HG02588 (cell line): ENCODE measurements around the gene NEK6.
"Not testable (repeated sequence)": the region's sequence is repeated elsewhere in the genome, so short reads cannot be mapped to it uniquely, and the experiment has no call there.

Experiments
- ATAC-seq: cut with Tn5 transposase; IDR thresholded peaks from one replicate; pipeline ENCODE4 v1.9.1; 2021; ENCODE audit warnings: mild to moderate bottlenecking, moderate library complexity; ENCODE audit not compliant: unreplicated experiment

The NEK6 gene

DNA sequence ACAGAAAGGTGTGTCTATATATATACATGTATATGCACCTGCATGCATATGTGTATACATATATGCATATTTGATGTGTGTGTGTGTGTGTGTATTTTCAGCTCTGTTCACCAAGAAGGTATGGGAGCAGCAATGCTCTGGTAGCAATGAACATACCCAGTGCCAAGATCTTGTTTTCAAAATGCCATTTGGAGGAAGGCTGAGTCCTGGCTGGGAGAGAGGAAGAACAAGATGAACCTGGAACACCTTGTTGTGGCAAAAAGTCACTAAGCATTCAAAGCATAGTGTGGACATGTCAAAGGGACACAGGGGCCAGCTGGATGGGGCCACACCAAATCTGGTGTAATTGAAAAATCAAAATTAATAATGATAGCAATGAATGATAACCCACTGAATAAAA, 31.8 kb upstream of the NEK6 start:
- no peak for ATAC-seq

DNA sequence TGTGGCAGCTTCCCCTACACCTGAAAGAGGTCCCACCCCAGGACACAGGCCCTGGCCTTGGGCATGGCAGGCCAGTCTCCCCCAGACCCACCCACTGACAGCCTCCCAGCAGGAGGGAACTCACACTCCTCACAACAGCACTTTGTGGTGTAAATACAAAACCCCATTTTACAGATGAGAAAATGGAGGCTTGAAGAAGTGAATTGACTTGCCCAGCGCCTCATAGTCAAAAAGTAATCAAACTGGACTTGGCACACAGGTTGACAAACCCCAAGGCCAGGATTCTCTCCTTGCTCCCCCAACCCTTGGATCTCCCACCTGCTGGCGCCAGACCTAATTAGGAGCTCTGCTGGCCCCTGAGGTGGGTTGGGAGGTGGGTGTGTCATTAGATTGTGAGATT, 29.2 kb upstream of the NEK6 start:
- ATAC-seq = no peak

DNA sequence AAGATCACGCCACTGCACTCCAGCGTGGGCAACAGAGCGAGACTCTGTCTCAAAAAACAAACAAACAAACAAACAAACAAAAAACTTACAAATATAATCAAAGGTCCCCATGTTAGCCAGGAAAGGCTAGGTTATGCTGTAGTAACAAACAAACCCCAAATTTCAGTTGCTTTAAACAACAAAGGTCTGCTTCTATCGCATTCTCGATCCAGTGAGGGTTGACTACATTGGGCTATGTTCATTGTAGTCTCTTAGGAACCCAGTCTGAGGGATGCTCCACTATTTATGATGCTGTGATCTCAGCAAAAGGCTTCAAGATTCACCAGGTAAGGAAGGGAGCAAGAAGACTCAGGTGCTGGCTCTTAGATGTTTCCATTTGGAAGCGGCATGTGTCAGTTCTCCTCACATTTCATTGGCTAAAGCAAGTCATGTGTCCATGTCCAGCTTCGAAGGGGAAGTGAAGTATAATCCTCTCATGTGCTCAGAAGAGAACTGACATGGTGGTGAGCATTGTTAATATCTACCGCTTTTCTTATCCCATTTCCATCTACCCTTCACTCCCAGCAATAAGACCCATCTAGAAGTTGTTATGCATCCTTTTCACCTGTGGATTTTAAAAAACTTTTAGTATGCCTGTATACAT, 26.5 kb upstream of the NEK6 start:
- no peak for ATAC-seq

DNA sequence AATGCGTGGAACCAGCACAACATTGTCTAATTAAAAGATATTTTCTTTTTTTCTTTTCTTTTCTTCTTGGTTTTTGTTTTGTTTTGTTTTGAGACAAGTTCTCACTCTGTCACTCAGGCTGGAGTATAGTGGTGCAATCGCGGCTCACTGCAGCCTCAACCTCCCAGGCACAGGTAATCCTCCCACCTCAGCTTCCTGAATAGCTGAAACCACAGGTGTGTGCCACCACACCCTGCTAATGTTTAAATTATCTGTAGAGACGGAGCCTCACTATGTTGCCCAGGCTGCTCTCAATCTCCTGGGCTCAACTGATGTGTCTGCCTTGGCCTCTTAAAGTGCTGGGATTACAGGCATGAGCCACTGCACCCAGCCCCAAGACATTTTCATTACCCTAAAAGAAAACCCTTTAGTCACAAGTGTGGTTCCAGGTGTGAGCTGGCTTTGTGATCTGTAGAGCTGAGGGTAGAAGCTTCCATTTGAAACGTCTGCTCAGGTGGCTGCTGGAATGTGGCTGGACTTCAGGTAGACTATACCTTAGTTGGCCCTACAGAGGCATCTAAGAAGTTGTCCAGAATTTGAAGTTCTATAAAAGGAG, 19.1 kb upstream of the NEK6 start:
- ATAC-seq = peak; percentile 21

DNA sequence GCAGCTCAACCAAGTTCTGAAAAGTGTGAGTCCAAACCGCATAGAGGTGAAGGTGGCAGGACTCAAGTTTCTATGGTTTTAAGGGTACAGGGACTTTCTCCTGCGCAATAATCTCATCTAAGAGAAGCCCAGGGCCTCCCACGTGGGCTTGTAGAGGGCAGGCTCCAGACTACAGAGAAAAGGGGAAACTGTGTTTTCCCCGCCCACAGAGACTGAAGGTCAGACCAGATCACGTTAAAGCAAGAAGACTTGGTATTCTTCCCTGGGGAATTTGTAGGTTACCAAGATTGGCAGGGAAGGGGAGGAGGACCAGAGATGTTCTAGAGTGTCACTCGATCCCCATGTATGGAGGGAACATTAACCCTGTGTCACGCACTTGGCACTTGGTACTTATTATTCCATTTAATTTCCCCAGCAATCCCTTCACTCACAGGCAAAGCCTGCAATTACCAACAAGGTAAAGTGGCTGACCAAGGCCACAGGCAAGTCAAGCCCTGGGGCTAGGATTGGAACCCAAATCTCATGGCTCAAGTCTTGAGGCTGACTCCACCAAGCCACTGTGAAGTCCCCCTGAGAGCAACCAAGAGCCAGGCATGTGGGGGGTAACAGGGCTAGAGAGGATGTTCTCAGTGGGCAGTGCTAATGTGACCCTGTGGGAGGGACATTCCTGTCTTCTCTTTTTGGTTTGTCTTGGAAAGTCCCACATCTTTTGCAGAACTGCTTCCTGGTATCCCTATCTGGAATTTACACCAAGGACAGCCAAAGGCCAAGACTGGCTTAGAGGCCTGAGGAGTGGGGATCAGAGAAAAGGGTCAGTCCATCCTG, 18.3 kb upstream of the NEK6 start:
- peak; percentile 76 for ATAC-seq

DNA sequence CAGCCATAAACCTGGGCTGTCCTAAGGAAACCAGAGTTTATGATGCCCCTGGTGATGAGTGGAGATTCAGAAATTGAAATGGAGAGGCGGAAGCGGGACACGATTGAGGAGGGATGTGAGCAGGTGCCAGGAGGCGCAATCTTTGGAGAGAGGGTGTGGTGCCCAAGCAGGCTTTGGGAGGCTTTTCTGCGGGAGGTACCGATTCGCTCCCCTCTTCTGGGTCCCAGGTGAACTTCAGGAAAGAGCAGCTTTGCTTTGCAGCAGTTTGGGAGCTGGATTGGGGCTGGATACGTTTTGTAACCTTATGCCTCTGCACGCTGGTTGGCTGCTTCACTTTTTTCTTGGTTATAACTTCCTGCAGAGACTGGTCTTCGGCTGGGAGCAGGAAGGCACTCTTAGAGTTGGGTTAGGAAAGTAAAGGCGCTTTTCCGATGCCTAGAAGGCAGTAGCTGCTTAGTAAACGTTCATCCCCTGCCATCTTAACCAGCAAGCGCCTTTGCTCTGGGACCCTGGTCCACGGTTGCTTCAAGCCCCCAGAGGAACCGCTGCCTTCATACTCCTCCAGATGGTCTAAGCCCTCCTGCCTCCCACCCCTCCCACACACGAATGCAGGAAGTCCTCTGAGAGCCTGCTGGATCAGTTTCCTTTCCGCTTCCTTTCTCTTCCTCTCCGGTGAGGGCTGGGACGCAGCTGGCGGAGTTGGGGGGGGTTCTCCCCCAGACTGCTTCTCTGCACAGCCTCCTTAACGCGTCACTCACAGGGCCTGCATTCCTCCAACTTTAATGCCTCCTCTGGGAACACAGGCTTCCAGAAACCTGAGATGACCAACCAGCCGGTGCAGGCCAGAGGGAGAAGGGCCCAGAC, 15.2 kb upstream of the NEK6 start:
- no peak for ATAC-seq

DNA sequence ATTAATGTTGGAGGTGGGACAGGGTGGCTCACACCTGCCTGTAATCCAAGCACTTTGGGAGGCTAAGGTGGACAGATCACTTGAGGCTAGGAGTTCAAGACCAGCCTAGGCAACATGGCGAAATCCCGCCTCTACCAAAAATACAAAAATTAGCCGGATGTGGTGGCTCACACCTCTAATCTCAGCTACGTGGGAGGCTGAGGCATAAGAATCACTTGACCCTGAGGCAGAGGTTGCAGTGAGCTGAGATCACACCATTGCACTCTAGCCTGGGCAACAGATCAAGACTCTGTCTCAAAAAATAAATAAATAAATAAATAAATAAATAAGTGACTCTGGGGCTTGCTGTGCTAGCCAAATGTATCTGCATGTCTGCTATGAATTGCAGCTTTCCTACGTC, 10.4 kb upstream of the NEK6 start:
- ATAC-seq = not testable (repeated sequence)

DNA sequence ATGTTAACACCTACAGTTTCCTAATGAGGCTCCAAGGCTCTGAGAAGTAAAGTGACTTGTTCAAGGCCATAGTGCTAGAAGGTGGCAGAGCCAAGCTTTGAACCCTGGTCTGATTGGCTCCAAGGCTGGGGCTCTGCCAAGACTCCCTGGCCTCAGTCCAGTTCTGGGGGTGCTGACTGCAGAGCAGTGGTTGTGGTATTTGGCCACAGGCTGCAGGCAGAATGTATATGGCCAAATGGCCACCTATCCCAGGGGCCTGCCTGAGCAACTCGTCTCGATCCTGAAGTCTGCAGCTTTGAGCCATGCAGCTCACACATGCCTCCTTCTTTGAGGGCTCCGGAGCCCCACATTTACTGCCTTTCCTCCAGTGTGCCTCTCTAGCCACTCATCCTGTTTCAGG, 9.7 kb upstream of the NEK6 start:
- ATAC-seq = no peak

DNA sequence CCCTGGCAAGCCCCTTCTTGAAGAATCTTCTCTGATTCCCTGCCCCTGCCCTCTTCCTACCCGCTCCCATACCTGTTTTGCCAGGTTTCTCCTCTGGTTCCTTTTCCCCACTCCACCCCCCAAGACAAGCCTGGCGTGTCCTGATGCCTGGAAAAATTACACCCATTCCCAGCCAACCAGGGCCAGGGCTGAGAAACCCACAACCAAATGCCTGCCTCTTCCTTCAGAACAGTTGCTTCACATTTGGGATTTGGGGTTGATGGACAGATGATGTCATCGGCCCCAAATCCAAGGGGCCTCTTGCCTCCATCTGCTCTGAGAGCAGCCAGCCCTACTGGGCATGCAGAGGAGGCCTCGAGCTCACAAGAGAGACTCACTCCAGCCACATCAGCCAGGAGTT, 8.8 kb upstream of the NEK6 start:
- ATAC-seq = no peak

DNA sequence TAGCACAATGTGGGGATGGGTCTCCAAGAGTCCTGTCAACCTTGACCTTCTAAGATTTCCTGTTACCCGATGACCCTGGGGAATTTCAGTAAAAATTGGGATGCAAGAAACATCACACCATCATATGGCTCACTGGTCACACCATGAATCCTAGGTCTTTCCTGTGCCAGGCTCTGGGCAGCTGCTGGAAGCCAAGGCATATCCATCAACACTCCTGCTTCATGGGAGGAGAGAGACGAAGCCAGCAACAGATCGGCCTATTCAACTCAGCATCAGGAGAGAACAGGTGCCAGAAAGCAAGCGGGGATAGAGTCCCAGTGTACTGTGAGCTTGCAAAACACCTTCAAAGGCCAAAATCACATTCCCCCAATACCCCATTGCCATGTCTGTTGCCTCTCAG, 6.5 kb upstream of the NEK6 start:
- ATAC-seq = no peak

DNA sequence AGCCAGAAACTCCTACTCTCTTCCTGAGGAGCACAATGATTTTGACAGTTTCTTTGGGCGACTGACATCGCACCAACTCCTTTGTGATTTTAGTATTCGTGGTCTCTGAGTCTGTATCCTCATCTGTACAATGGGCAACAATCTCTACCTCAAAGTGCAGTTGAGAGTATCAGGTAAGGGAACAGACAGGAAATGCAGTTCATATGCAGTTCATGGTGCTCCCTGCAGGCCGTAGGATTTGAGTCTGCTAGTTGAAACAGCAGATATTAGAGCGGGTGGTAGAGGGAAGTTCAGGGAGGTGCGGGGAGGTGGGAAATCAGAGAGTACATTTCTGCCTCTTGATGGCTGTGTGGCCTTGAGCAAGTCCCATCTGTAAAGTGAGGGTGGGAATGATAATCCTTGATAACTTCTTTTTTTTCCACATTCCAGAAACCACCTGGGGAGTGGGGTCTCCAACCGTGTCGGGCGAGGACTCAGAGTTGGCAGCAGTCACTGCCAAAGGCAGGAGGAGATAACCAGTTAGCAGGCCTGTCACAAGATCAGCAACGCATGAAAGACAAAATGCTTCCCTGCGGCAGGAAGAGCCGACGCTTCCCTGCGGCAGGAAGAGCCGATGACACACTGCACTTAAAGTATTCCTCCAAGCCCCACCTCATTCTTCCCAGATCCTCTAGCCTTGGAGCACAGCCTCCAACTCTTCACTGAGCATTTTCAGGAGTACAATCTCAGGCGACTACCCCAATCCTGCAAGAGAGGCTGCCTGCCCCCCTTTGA, 6.0 kb upstream of the NEK6 start:
- ATAC-seq = no peak

DNA sequence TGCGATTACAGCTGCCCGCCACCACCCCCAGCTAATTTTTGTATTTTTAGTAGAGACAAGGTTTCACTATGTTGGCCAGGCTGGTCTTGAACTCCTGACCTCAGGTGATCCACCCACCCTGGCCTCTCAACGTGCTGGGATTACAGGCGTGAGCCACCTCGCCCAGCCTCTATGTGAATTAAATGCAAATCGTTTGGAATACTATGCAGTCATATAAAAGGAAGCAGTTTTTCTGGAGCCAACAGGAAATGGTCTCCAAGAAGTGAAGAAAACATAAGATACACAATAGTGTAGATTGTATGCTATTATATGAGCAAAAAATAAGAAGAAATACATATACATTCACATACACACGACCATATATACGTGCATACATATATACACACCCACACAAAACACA, 4.9 kb upstream of the NEK6 start:
- not testable (repeated sequence) for ATAC-seq

DNA sequence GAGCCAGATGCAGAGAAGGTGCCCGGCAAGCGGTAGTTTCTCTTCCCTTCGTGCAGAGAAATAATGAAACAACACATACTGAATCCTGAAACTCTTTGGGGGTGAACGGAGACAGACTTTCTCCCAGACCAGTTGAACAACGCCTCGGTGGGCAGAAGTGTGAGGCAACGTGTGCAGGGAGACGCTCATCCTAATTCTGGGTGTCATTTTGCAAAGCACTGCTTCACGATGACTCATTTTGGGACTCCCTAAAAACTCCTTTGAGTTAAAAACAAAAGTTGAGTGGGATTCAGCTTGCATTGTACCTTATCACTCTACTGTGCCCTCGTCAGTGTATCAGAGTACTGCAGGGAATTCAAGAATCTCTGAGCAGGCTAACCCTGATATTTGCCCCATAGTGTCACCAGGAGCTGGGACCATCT, 3.5 kb upstream of the NEK6 start:
- ATAC-seq = peak; percentile 56

DNA sequence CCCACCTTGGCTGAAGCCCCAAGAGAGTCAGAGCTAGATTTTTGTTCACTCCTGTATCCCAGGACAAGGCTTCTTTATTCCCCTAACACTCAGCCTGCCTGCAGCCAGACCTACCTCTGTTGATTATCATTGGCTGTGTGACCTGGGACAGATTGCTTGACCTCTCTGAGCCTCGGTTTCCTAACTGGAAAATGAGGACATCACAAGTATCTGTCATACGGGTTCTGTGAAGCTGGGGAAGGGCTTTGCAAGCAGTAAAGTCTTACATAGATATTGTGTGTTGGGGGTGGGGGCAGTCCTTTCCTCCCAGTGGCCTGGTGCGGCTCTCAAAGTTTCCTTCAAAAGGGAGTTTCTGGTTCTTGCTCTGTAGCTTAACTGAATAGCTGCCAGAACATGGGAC, 2.5 kb upstream of the NEK6 start:
- no peak for ATAC-seq

DNA sequence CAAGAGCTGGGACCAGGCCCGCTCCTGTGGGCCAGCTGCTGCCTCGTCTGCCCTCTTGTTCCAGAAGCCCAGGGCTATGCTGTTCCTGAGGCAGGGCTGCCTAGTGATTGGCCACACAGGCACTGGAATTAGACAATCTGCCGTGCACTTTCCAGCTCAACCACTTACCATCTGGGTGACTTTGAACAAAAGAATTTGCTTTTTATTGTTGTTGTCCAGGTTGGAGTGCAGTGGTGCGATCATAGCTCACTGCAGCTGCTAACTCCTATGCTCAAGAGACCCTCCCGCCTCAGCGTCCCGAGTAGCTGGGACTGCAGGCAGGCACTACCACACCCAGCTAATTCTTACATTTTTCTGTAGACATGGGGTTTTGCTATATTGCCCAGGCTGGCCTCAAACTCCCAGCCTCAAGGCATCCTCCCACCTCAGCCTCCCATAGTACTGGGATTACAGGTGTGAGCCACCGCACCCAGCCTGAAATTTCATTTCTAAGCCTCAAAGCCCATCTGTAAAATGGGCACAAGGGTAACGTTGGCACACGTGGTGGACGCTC, 1.2 kb upstream of the NEK6 start:
- no peak for ATAC-seq

DNA sequence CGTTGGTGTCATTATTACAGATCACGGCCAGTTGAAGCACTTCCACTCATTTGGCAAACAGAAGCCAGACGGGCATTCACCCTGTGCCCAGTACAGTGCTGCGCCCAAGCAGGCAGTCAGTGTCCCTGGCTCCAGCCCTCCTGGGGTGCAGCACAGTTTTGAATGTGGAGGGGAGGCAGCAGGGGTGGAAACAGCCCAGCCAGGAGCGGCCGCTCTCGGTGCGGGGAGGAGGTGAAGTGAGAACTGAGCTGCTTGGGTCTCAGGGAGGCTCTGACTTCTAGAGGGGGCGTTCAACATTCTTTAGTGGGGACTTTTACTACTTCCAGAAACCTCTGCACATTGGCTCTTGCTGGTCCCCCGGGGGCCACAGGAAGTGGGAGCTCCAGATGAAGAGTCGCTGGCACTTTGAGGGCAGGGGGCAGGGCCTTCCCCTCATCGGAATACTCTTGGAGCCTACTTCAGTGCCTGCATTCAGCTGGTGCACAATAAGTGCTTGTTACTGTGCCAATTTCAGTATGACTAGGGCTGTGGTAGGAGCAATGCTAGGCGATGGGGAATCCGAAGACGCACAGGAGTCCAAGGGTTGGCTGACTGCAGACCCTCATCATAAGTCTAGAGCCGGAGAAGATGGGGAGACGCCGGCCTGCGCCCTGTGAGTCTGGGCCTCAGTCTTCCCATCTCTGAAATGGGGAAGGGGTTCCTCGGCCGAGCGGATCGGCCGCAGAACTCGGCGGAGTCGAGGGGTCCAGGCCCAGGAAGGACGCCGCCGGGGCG, 492 bp upstream of the NEK6 start:
- no peak for ATAC-seq

DNA sequence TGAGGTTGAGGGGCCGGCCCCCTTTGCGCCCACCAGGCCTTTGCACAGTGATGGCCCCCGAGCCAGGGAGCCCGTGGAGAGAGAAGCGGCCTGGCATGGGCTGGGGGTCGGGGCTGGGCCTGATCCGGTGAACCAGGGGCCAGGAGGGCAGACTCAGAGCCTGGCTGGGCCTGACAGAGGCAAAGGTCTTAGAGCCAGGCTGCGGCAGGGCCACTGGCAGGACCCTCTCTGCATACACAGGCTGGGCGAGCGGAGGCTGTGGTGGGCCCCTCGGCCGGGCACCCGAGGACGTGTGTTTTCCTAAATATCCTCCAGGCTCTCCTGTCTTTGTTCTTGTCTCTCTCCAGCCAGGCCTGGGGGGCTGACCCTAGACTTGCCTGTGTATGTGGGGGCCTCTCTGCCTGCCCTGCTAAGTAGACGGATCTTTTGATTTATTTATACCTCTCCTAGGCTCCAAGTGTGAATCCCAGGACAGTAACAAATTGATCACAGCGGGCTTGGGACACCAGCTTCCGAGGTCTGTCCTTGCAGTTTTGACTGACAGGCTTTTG, 933 bp downstream of the NEK6 start:
- ATAC-seq = no peak

DNA sequence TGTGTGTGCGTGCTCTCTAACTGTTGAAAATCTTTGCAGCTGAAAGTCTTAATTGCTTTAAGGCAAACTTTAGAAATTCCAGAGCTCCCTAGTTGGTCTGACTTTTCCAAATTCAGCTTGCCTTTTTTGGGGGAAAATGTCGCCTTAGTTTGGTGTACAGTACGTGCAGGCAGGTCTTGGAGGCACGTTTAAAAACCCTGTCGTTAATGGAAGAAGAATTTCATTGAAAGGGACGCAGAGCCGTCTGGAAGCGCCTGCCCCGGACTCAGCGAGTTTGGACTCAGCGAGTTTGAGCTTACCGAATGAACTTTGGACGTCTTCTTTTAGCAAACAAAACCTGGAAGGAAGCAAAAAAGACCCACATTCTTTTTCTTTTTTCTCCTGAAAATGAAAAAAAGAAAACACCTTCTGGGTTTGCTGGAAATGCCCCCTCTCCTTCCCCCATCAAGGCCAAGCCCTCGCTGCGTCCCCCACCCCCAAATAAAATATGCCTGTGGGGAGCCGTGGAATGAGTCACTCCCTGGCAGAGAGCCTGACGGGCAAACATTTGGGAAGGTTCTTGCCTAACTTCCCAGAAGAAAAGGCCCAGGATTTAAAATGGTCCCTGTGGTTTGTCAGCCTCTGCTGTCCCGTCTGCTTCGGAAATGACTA, 1.5 kb downstream of the NEK6 start:
- ATAC-seq = no peak
